H9 (cell line): ENCODE results near the gene BCAS3. TPM values are rescaled to one million over a fixed set of nuclear protein-coding genes. Genes with fewer than 3 reads are reported as not detected.

Experiments
- DNase-seq: peaks from one replicate; pipeline ENCODE4 v3.0.0-alpha.2; 2017
- H2AFZ ChIP-seq: one replicate; pipeline ENCODE4 v1.6.1; 2013; ENCODE audit warnings: mild to moderate bottlenecking, low read length, control low read depth, moderate library complexity
- H2AK5ac ChIP-seq: 2 replicates; pipeline ENCODE4 v1.6.1; 2013; ENCODE audit warnings: low read length, control low read depth, mixed read lengths; ENCODE audit not compliant: insufficient read length
- H2BK120ac ChIP-seq: one replicate; pipeline ENCODE4 v1.6.1; 2013; ENCODE audit warnings: low read depth, mild to moderate bottlenecking, low read length, control low read depth, inconsistent platforms; ENCODE audit not compliant: poor library complexity, severe bottlenecking
- H2BK12ac ChIP-seq: 2 replicates; pipeline ENCODE4 v1.6.1; 2013; ENCODE audit warnings: low read length, control low read depth, mixed read lengths, low read depth; ENCODE audit not compliant: insufficient read length
- H2BK15ac ChIP-seq: 2 replicates; pipeline ENCODE4 v1.6.1; 2013; ENCODE audit warnings: low read depth, low read length, control low read depth
- H2BK20ac ChIP-seq: one replicate; pipeline ENCODE4 v1.6.1; 2013; ENCODE audit warnings: low read depth, mild to moderate bottlenecking, low read length, control low read depth, inconsistent platforms; ENCODE audit not compliant: poor library complexity, severe bottlenecking
- H2BK5ac ChIP-seq: 2 replicates; pipeline ENCODE4 v1.6.1; 2013; ENCODE audit warnings: low read length, control low read depth, mixed read lengths; ENCODE audit not compliant: insufficient read length
- H3K14ac ChIP-seq: 2 replicates; pipeline ENCODE4 v1.6.1; 2013; ENCODE audit warnings: low read length, control low read depth; ENCODE audit not compliant: insufficient read depth
- H3K18ac ChIP-seq: 2 replicates; pipeline ENCODE4 v1.6.1; 2013; ENCODE audit warnings: low read depth, mild to moderate bottlenecking, mixed read lengths, low read length, control low read depth; ENCODE audit not compliant: insufficient read length
- H3K23ac ChIP-seq: 2 replicates; pipeline ENCODE4 v1.6.1; 2013; ENCODE audit warnings: low read length, control low read depth, mixed read lengths, low read depth; ENCODE audit not compliant: insufficient read length
- H3K23me2 ChIP-seq: 2 replicates; pipeline ENCODE4 v1.6.1; 2013; ENCODE audit warnings: low read depth, mild to moderate bottlenecking, mixed read lengths, low read length, control low read depth; ENCODE audit not compliant: insufficient read length, poor library complexity, severe bottlenecking
- H3K27ac ChIP-seq: 2 replicates; pipeline ENCODE4 v1.5.1; 2013; ENCODE audit warnings: low read length, control low read depth, mixed read lengths, low read depth; ENCODE audit not compliant: insufficient read length
- H3K27me3 ChIP-seq: 2 replicates; pipeline ENCODE4 v1.6.1; 2013; ENCODE audit warnings: low read length, control low read depth, inconsistent platforms; ENCODE audit not compliant: insufficient read depth
- H3K4ac ChIP-seq: 2 replicates; pipeline ENCODE4 v1.6.1; 2013; ENCODE audit warnings: low read depth, mild to moderate bottlenecking, control low read depth, inconsistent platforms, low read length, moderate library complexity
- H3K4me1 ChIP-seq: 2 replicates; pipeline ENCODE4 v1.6.1; 2013; ENCODE audit warnings: low read length, control low read depth, inconsistent platforms; ENCODE audit not compliant: insufficient read depth
- H3K4me2 ChIP-seq: 2 replicates; pipeline ENCODE4 v1.6.1; 2013; ENCODE audit warnings: low read length, control low read depth, mixed read lengths; ENCODE audit not compliant: insufficient read length, insufficient read depth
- H3K56ac ChIP-seq: 2 replicates; pipeline ENCODE4 v1.6.1; 2013; ENCODE audit warnings: low read depth, mild to moderate bottlenecking, mixed read lengths, low read length, control low read depth; ENCODE audit not compliant: insufficient read length
- H3K79me1 ChIP-seq: 2 replicates; pipeline ENCODE4 v1.6.1; 2013; ENCODE audit warnings: low read depth, mild to moderate bottlenecking, moderate library complexity, low read length, control low read depth, inconsistent platforms; ENCODE audit not compliant: insufficient read depth, poor library complexity, severe bottlenecking
- H3K79me2 ChIP-seq: 2 replicates; pipeline ENCODE4 v1.6.1; 2013; ENCODE audit warnings: low read length, control low read depth, inconsistent platforms; ENCODE audit not compliant: insufficient read depth
- H3K9ac ChIP-seq: 2 replicates; pipeline ENCODE4 v1.6.1; 2013; ENCODE audit warnings: low read length, control low read depth, mixed read lengths; ENCODE audit not compliant: insufficient read length; ENCODE audit errors: extremely low read depth
- H3K9me3 ChIP-seq: one replicate; pipeline ENCODE4 v1.6.1; 2013; ENCODE audit warnings: low read depth, low read length, inconsistent platforms; ENCODE audit not compliant: control insufficient read depth
- H3T11ph ChIP-seq: one replicate; pipeline ENCODE4 v1.6.1; 2013; ENCODE audit warnings: mild to moderate bottlenecking, low read length, control low read depth, inconsistent platforms
- H4K20me1 ChIP-seq: one replicate; pipeline ENCODE4 v1.6.1; 2013; ENCODE audit not compliant: control insufficient read depth, insufficient read length, insufficient read depth
- H4K5ac ChIP-seq: 2 replicates; pipeline ENCODE4 v1.6.1; 2013; ENCODE audit warnings: low read depth, mild to moderate bottlenecking, mixed read lengths, low read length, control low read depth; ENCODE audit not compliant: insufficient read length
- H4K8ac ChIP-seq: replicated peaks from 2 replicates; pipeline ENCODE4 v1.6.1; 2013; ENCODE audit warnings: low read length, control low read depth, mixed read lengths, low read depth; ENCODE audit not compliant: insufficient read length
- H4K91ac ChIP-seq: 2 replicates; pipeline ENCODE4 v1.6.1; 2013; ENCODE audit warnings: low read depth, mild to moderate bottlenecking, moderate library complexity, mixed read lengths, low read length, control low read depth; ENCODE audit not compliant: insufficient read length
- H3K27ac Mint-ChIP-seq, 3 experiments: 2 replicates in 2 of 3; 3 replicates in 1 of 3; pipeline ENCODE4 v1.8.0; 2020 to 2021; ENCODE audit warnings: mixed read lengths in 3 of 3, mild to moderate bottlenecking in 1 of 3, moderate library complexity in 1 of 3
- H3K27me3 Mint-ChIP-seq: 2 replicates; pipeline ENCODE4 v1.8.0; 2021; ENCODE audit warnings: low read depth, mild to moderate bottlenecking, moderate library complexity, mixed read lengths
- H3K36me3 Mint-ChIP-seq, 3 experiments: 2 replicates in 2 of 3; 3 replicates in 1 of 3; pipeline ENCODE4 v1.8.0; 2020 to 2021; ENCODE audit warnings: low read depth in 3 of 3, mixed read lengths in 3 of 3; ENCODE audit not compliant: insufficient read depth in 1 of 3
- H3K4me1 Mint-ChIP-seq, 2 experiments: 2 replicates each; pipeline ENCODE4 v1.8.0; 2020; ENCODE audit warnings: mixed read lengths in 2 of 2
- H3K4me3 Mint-ChIP-seq, 2 experiments: 2 replicates in 1 of 2; 3 replicates in 1 of 2; pipeline ENCODE4 v1.8.0; 2020 to 2021; ENCODE audit warnings: mild to moderate bottlenecking in 2 of 2, mixed read lengths in 2 of 2, moderate library complexity in 1 of 2
- H3K9me3 Mint-ChIP-seq, 2 experiments: 2 replicates in 1 of 2; 3 replicates in 1 of 2; pipeline ENCODE4 v1.8.0; 2020; ENCODE audit warnings: mild to moderate bottlenecking in 2 of 2, mixed read lengths in 2 of 2, moderate library complexity in 1 of 2
- WGBS: extraction: QIAGEN DNeasy Blood & Tissue Kit; methylation state at CpG from one replicate; pipeline ENCODE4 v1.1.7; 2013; ENCODE audit warnings: missing lambda C conversion rate, low lambda C conversion rate, mixed read lengths; ENCODE audit not compliant: insufficient read length; ENCODE audit errors: extremely low coverage; 5-methylcytosine and 5-hydroxymethylcytosine counted together
- total RNA-seq: library from RNA; stranded (reverse); gene quantifications from 2 replicates; pipeline ENCODE4 v1.2.1, GENCODE V29; 2021
- TF ChIP-seq, protein P1 (sequence below): fragments of 200-600 bp; sonication (generic); conservative IDR thresholded peaks from 3 replicates; pipeline ENCODE4 v1.8.0; 2021; ENCODE audit warnings: antibody characterized with exemption, mild to moderate bottlenecking

BCAS3 gene
- total RNA-seq, 1 experiment from 2014 or later: 22.4 TPM

GRCh38 chr17:61388561-61389356 lies 711.1 kb downstream of the BCAS3 start:
- peaks cover 4% of the 10 kb centered on the region; the same call in 1 of the 2 replicates for H3K27me3 ChIP-seq
- H3K56ac ChIP-seq: no peak overlapping the region
- Mint-ChIP-seq H3K4me3 (no peak overlapping the region), H3K36me3 (no peaks in the 10 kb centered on the region), H3K9me3 (no peaks in the 10 kb centered on the region), H3K27ac (no peak overlapping the region), H3K27me3 (peaks cover 41% of the 10 kb centered on the region), H3K4me1 (peaks cover 17 to 25% of the 10 kb centered on the region in 2 experiments)
- no peak overlapping the region for H2BK120ac ChIP-seq
- no peak overlapping the region for H3T11ph ChIP-seq
- no peak overlapping the region for H3K27ac ChIP-seq
- H3K23me2 ChIP-seq: no peaks in the 10 kb centered on the region
- no peak overlapping the region for H3K9ac ChIP-seq
- WGBS: no CpG with 5 or more reads among the region's 21 CpGs
- TF ChIP-seq, protein P1, sequence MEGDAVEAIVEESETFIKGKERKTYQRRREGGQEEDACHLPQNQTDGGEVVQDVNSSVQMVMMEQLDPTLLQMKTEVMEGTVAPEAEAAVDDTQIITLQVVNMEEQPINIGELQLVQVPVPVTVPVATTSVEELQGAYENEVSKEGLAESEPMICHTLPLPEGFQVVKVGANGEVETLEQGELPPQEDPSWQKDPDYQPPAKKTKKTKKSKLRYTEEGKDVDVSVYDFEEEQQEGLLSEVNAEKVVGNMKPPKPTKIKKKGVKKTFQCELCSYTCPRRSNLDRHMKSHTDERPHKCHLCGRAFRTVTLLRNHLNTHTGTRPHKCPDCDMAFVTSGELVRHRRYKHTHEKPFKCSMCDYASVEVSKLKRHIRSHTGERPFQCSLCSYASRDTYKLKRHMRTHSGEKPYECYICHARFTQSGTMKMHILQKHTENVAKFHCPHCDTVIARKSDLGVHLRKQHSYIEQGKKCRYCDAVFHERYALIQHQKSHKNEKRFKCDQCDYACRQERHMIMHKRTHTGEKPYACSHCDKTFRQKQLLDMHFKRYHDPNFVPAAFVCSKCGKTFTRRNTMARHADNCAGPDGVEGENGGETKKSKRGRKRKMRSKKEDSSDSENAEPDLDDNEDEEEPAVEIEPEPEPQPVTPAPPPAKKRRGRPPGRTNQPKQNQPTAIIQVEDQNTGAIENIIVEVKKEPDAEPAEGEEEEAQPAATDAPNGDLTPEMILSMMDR: no peak
- no peak overlapping the region for H4K5ac ChIP-seq
- no peak overlapping the region for H3K14ac ChIP-seq
- no peak overlapping the region for H3K18ac ChIP-seq
- no peak overlapping the region for H4K91ac ChIP-seq
- no peak overlapping the region for H2AFZ ChIP-seq
- H3K23ac ChIP-seq: no peak overlapping the region
- no peak overlapping the region for H3K4me2 ChIP-seq
- no peaks in the 10 kb centered on the region for H3K79me2 ChIP-seq
- H3K79me1 ChIP-seq: no peaks in the 10 kb centered on the region
- H3K4ac ChIP-seq: no peak overlapping the region
- no peak for DNase-seq
- no peak overlapping the region for H2AK5ac ChIP-seq
- H2BK12ac ChIP-seq: no peak overlapping the region
- H2BK5ac ChIP-seq: no peak overlapping the region
- H2BK20ac ChIP-seq: no peak overlapping the region
- no peak overlapping the region for H4K8ac ChIP-seq
- H2BK15ac ChIP-seq: no peak overlapping the region
- H3K4me1 ChIP-seq: no peaks in the 10 kb centered on the region
- no peaks in the 10 kb centered on the region for H3K9me3 ChIP-seq
- H4K20me1 ChIP-seq: no peaks in the 10 kb centered on the region
